ENCODE measurements around the gene MAGI2.

The MAGI2 gene

DNA sequence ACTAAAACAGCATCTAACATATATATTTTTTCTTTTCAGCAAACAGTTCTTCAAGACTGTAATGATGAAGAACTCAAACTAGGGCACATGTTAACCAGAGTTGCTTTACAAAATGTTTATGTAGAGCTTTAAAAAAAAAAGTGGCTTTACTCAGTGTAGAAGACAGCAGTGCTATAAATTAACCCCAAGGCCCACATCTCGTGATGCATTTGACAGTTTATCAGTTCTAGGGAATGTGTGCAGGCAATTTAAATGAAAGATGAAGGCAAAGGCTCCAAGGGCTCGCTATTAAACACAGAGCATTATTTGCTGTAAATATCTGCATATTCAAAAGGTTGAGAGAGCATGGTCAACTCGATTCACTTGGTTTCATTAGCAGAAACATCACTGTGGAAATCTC lies 558.1 kb downstream of the MAGI2 start:
- no peak overlapping the region for H3K4me3 ChIP-seq (ENCODE audit: low read length)
- no peaks in the 10 kb centered on the region for H3K36me3 ChIP-seq (ENCODE audit: control insufficient read depth, low read depth, low read length)
- H3K9me3 ChIP-seq (ENCODE audit: control insufficient read depth, low read depth, low read length) = no peaks in the 10 kb centered on the region
- H3K4me1 ChIP-seq (ENCODE audit: control insufficient read depth, low read depth, low read length) = no peaks in the 10 kb centered on the region
- H3K9ac ChIP-seq (ENCODE audit: low read length) = no peak overlapping the region
- no peak overlapping the region for H3K27ac ChIP-seq (ENCODE audit: low read length)
- no peaks in the 10 kb centered on the region for H3K27me3 ChIP-seq (ENCODE audit: control insufficient read depth, insufficient read depth, low read length)

- Histone ChIP-seq H3K27me3 (ENCODE audit: control insufficient read depth, insufficient read depth, low read length) (no peaks in the 10 kb centered on the region), H3K27ac (ENCODE audit: low read length) (no peak overlapping the region), H3K9me3 (ENCODE audit: control insufficient read depth, low read depth, low read length) (no peaks in the 10 kb centered on the region), H3K36me3 (ENCODE audit: control insufficient read depth, low read depth, low read length) (no peaks in the 10 kb centered on the region), H3K4me3 (ENCODE audit: low read length) (no peak overlapping the region), H3K9ac (ENCODE audit: low read length) (no peak overlapping the region), H3K4me1 (ENCODE audit: control insufficient read depth, low read depth, low read length) (no peaks in the 10 kb centered on the region)
Observed at GRCh38 chr7:78879206-78879605, 574.3 kb downstream of the MAGI2 start.

DNA sequence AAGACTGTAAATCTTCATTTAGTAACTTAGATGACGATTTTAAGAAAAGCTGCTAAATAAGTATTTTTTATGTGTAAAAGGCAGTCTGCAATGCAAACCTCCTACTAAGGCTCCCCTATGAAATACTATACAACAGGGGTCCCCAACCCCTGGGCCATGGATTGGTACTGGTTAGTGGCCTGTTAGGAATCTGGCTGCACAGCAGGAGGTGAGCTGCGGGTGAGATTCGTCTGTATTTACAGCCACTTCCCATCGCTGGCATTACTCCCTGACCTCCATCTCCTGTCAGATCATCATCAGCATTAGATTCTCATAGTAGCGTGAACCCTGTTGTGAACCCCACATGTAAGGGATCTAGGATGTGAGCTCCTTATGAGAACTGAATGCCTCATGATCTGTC lies 580.4 kb downstream of the MAGI2 start:
- no peaks in the 10 kb centered on the region for H3K4me1 ChIP-seq (ENCODE audit: control insufficient read depth, low read depth, low read length)
- no peaks in the 10 kb centered on the region for H3K36me3 ChIP-seq (ENCODE audit: control insufficient read depth, low read depth, low read length)
- H3K4me3 ChIP-seq (ENCODE audit: low read length) = no peak overlapping the region
- no peaks in the 10 kb centered on the region for H3K27me3 ChIP-seq (ENCODE audit: control insufficient read depth, insufficient read depth, low read length)
- H3K9ac ChIP-seq (ENCODE audit: low read length) = no peak overlapping the region
- H3K9me3 ChIP-seq (ENCODE audit: control insufficient read depth, low read depth, low read length) = no peaks in the 10 kb centered on the region
- H3K27ac ChIP-seq (ENCODE audit: low read length) = no peak overlapping the region

DNA sequence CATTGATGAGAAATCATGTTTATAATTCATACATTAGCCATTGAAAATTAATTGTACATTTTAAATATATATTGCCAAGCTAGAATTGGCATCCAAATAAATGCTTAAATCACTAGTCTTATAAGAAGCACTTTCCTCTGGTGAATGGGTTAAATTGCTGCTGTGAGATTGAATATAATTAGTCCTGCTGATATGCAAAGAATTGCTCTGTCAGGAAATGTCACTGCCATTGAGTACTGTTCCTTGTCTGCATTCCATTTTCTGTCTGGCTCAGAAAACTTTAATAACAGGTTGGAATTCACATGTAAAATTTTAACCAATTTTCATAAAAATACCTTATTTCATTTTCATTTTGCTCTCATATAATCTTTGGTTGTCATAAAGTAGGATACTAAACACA lies 589.1 kb downstream of the MAGI2 start:
- Histone ChIP-seq H3K27me3 (ENCODE audit: control insufficient read depth, insufficient read depth, low read length) (no peaks in the 10 kb centered on the region), H3K9me3 (ENCODE audit: control insufficient read depth, low read depth, low read length) (no peaks in the 10 kb centered on the region), H3K9ac (ENCODE audit: low read length) (no peak overlapping the region), H3K4me1 (ENCODE audit: control insufficient read depth, low read depth, low read length) (no peaks in the 10 kb centered on the region), H3K27ac (ENCODE audit: low read length) (no peak overlapping the region), H3K4me3 (ENCODE audit: low read length) (no peak overlapping the region), H3K36me3 (ENCODE audit: control insufficient read depth, low read depth, low read length) (no peaks in the 10 kb centered on the region)

DNA sequence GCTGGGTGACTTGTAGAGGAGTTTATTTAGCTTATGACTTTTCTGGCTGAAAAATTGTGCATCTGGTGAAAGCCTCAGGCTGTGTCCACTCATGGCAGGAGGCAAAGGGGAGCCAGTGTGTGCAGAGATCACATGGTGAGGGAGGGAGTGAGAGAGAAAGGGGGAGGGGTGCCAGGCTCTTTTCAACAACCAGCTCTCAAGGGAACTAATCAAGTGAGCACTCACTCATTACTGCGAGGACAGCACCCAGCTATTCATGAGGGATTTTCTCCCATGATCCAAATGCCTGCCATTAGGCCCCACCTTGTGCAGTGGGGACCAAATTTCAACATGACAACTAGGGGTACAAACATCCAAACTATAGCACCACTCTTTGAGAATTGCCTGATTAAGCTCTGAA lies 590.2 kb downstream of the MAGI2 start:
- H3K9me3 ChIP-seq (ENCODE audit: control insufficient read depth, low read depth, low read length) = no peaks in the 10 kb centered on the region

GRCh38 chr7:78862411-78862900 lies 591.0 kb downstream of the MAGI2 start:
- no peak overlapping the region for H3K4me3 ChIP-seq (ENCODE audit: low read length)
- H3K36me3 ChIP-seq (ENCODE audit: control insufficient read depth, low read depth, low read length) = no peaks in the 10 kb centered on the region
- H3K9ac ChIP-seq (ENCODE audit: low read length) = no peak overlapping the region
- H3K27me3 ChIP-seq (ENCODE audit: control insufficient read depth, insufficient read depth, low read length) = no peaks in the 10 kb centered on the region
- no peaks in the 10 kb centered on the region for H3K9me3 ChIP-seq (ENCODE audit: control insufficient read depth, low read depth, low read length)
- no peaks in the 10 kb centered on the region for H3K4me1 ChIP-seq (ENCODE audit: control insufficient read depth, low read depth, low read length)
- no peak overlapping the region for H3K27ac ChIP-seq (ENCODE audit: low read length)

More for the DNA sequence above, 590.2 kb downstream of the MAGI2 start:
- Histone ChIP-seq H3K27me3 (ENCODE audit: control insufficient read depth, insufficient read depth, low read length) (no peaks in the 10 kb centered on the region), H3K36me3 (ENCODE audit: control insufficient read depth, low read depth, low read length) (no peaks in the 10 kb centered on the region), H3K4me1 (ENCODE audit: control insufficient read depth, low read depth, low read length) (no peaks in the 10 kb centered on the region), H3K9ac (ENCODE audit: low read length) (no peak overlapping the region), H3K27ac (ENCODE audit: low read length) (no peak overlapping the region), H3K4me3 (ENCODE audit: low read length) (no peak overlapping the region)

DNA sequence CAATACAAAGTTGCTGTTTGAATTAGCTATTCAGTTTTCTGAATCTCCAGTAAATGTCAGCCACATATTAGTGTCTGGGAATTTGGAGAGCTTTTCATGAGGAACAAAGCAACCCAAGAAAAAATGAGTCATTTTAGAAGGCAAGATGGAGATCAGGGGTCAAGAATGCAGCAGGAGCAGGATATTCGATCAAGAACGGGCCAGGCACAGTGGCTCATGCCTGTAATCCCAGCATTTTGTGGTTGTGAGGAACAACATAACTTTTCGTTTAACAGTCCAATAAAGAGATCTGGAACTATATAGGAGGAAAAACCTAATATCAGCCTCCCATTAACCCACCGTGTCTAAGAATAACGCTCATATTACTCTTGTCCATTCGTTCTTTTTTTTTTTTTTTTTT lies 600.5 kb downstream of the MAGI2 start:
- Histone ChIP-seq H3K27me3 (ENCODE audit: control insufficient read depth, insufficient read depth, low read length) (no peaks in the 10 kb centered on the region), H3K9me3 (ENCODE audit: control insufficient read depth, low read depth, low read length) (no peaks in the 10 kb centered on the region), H3K36me3 (ENCODE audit: control insufficient read depth, low read depth, low read length) (no peaks in the 10 kb centered on the region), H3K9ac (ENCODE audit: low read length) (no peak overlapping the region), H3K27ac (ENCODE audit: low read length) (no peak overlapping the region), H3K4me3 (ENCODE audit: low read length) (no peak overlapping the region), H3K4me1 (ENCODE audit: control insufficient read depth, low read depth, low read length) (no peaks in the 10 kb centered on the region)

GRCh38 chr7:78850093-78850740 lies 603.2 kb downstream of the MAGI2 start:
- H3K4me1 ChIP-seq (ENCODE audit: control insufficient read depth, low read depth, low read length) = no peaks in the 10 kb centered on the region
- H3K9ac ChIP-seq (ENCODE audit: low read length) = no peak overlapping the region
- H3K4me3 ChIP-seq (ENCODE audit: low read length) = no peak overlapping the region
- H3K9me3 ChIP-seq (ENCODE audit: control insufficient read depth, low read depth, low read length) = no peaks in the 10 kb centered on the region
- no peak overlapping the region for H3K27ac ChIP-seq (ENCODE audit: low read length)
- no peaks in the 10 kb centered on the region for H3K36me3 ChIP-seq (ENCODE audit: control insufficient read depth, low read depth, low read length)
- H3K27me3 ChIP-seq (ENCODE audit: control insufficient read depth, insufficient read depth, low read length) = no peaks in the 10 kb centered on the region

- H3K9ac ChIP-seq (ENCODE audit: low read length) = no peak overlapping the region
- H3K4me3 ChIP-seq (ENCODE audit: low read length) = no peak overlapping the region
- no peaks in the 10 kb centered on the region for H3K4me1 ChIP-seq (ENCODE audit: control insufficient read depth, low read depth, low read length)
- no peaks in the 10 kb centered on the region for H3K36me3 ChIP-seq (ENCODE audit: control insufficient read depth, low read depth, low read length)
- H3K27ac ChIP-seq (ENCODE audit: low read length) = no peak overlapping the region
- H3K27me3 ChIP-seq (ENCODE audit: control insufficient read depth, insufficient read depth, low read length) = no peaks in the 10 kb centered on the region
- no peaks in the 10 kb centered on the region for H3K9me3 ChIP-seq (ENCODE audit: control insufficient read depth, low read depth, low read length)
Observed at GRCh38 chr7:78845155-78845554, 608.3 kb downstream of the MAGI2 start.

DNA sequence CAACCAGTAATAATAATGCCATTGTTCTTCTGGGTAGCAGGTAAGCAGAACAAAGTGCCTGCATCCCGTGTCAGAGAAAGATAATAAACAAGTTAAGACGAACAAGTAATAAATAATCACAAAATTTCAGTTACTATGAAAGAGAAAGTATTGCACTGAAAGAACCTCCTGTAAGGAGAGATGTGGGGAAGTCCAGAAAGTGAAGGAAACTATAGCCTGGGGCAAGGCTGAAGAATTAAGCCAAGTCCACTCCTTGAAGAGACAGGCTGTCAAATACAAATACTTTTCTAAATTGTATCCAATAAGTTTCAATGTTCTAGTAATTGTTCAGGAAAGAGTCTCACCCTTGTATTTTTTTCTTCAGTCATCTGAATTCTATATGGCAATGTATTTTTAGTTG lies 611.4 kb downstream of the MAGI2 start:
- no peak overlapping the region for H3K9ac ChIP-seq (ENCODE audit: low read length)
- no peaks in the 10 kb centered on the region for H3K9me3 ChIP-seq (ENCODE audit: control insufficient read depth, low read depth, low read length)
- H3K4me1 ChIP-seq (ENCODE audit: control insufficient read depth, low read depth, low read length) = no peaks in the 10 kb centered on the region
- no peaks in the 10 kb centered on the region for H3K27me3 ChIP-seq (ENCODE audit: control insufficient read depth, insufficient read depth, low read length)
- H3K27ac ChIP-seq (ENCODE audit: low read length) = no peak overlapping the region
- no peaks in the 10 kb centered on the region for H3K36me3 ChIP-seq (ENCODE audit: control insufficient read depth, low read depth, low read length)
- no peak overlapping the region for H3K4me3 ChIP-seq (ENCODE audit: low read length)

DNA sequence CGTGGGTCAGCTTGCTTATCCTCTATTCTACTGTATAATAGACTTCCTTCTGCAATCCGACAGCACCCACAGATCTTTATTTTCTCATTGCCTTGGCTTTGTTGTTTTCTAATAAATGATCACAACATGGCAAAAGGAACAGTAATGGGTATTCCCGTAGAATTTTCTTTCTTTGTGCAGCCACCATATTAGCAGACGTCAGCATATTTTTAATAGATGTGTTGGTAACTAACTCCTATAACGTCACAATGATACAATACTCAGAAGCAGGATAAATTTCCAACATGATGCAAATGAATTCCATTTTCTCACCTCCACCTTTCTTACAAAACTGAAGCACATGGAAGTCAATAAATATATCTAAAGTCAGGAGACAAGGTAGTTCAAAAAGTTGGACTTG lies 617.6 kb downstream of the MAGI2 start:
- Histone ChIP-seq H3K4me3 (ENCODE audit: low read length) (no peak overlapping the region), H3K27me3 (ENCODE audit: control insufficient read depth, insufficient read depth, low read length) (no peaks in the 10 kb centered on the region), H3K9ac (ENCODE audit: low read length) (no peak overlapping the region), H3K27ac (ENCODE audit: low read length) (no peak overlapping the region), H3K4me1 (ENCODE audit: control insufficient read depth, low read depth, low read length) (no peaks in the 10 kb centered on the region), H3K36me3 (ENCODE audit: control insufficient read depth, low read depth, low read length) (no peaks in the 10 kb centered on the region), H3K9me3 (ENCODE audit: control insufficient read depth, low read depth, low read length) (no peaks in the 10 kb centered on the region)

DNA sequence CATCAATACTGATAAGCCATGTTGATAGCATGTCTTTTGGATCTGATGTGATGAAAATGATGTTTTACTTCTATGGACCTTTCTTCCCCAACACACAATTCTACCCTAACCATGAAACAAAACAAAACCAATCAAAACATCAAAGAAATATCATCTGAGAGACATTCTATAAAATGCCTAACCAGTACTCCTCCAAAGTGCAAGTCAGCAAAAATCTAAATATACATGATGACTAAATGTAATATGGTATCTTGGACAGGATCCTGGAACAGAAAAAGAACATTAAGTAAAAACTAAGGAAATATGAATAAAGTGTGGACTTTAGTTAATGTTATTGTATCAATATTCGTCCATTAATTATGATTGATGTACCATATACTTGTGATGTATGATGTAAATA lies 625.1 kb downstream of the MAGI2 start:
- no peaks in the 10 kb centered on the region for H3K27me3 ChIP-seq (ENCODE audit: control insufficient read depth, insufficient read depth, low read length)
- H3K27ac ChIP-seq (ENCODE audit: low read length) = no peak overlapping the region
- no peak overlapping the region for H3K4me3 ChIP-seq (ENCODE audit: low read length)
- H3K36me3 ChIP-seq (ENCODE audit: control insufficient read depth, low read depth, low read length) = no peaks in the 10 kb centered on the region
- no peaks in the 10 kb centered on the region for H3K9me3 ChIP-seq (ENCODE audit: control insufficient read depth, low read depth, low read length)
- no peaks in the 10 kb centered on the region for H3K4me1 ChIP-seq (ENCODE audit: control insufficient read depth, low read depth, low read length)
- H3K9ac ChIP-seq (ENCODE audit: low read length) = no peak overlapping the region

All from iPS-18a (cell line).